HCT116 (cell line): ENCODE measurements around the gene GALNT2. TPM values are rescaled to one million over a fixed set of nuclear protein-coding genes. Genes with fewer than 3 reads are reported as not detected.

Experiments used
- ATAC-seq: fragments of 200-7000 bp; cut with Tn5 transposase; 2 replicates; pipeline ENCODE4 v1.9.1; 2020; ENCODE audit warnings: mild to moderate bottlenecking, moderate library complexity
- BruUV-seq: library from RNA; stranded (reverse); fragments of 400-500 nt; replicated peaks from 2 replicates; lab custom pipeline; 2021; lab: Mats Ljungman, UMichigan
- CTCF ChIA-PET: fragments of 300-600 bp; sonication (Branson Sonifier 250); formaldehyde crosslinking; loops from one replicate; lab custom pipeline; 2021; ENCODE audit warnings: antibody characterized with exemption; lab: Charles Lee
- POLR2A ChIA-PET: fragments of 300-600, 350-600 bp; sonication (Branson Sonifier 250); formaldehyde crosslinking; loops from one replicate; lab custom pipeline; 2021; ENCODE audit warnings: antibody characterized with exemption; lab: Charles Lee
- RAD21 ChIA-PET, 2 experiments: fragments of 300-600 bp; sonication (Branson Sonifier 250); formaldehyde crosslinking; loops; one replicate each; lab custom pipeline; 2023; ENCODE audit warnings: low total read pairs in 2 of 2; ENCODE audit not compliant: uncharacterized antibody in 2 of 2, unreplicated experiment in 2 of 2, low non-redundant PET in 1 of 2; lab: Charles Lee
- DNase-seq: peaks from one replicate; pipeline ENCODE4 v3.0.0-alpha.2; 2010; ENCODE audit warnings: low read depth, low spot score
- H2AFZ ChIP-seq: fragments of 200-600 bp; shearing (Covaris generic), sonication (generic); 2 replicates; pipeline ENCODE4 v1.6.1; 2017; ENCODE audit warnings: low read depth, mixed run types, mixed read lengths, antibody characterized with exemption, low read length; ENCODE audit not compliant: poor library complexity, severe bottlenecking
- H3K27ac ChIP-seq: 2 replicates; pipeline ENCODE4 v1.5.1; 2012; ENCODE audit warnings: low read depth, low read length
- H3K27me3 ChIP-seq: fragments of 200-600 bp; sonication (generic); 2 replicates; pipeline ENCODE4 v1.6.1; 2016; ENCODE audit warnings: mixed run types, low read length, mixed read lengths; ENCODE audit not compliant: insufficient read depth
- H3K36me3 ChIP-seq, 2 experiments: fragments of 200-500 bp in 1 of 2; fragments of 200-600 bp in 1 of 2; sonication (Bioruptor generic) in 1 of 2; sonication (generic) in 1 of 2; 2 replicates each; pipeline versions ENCODE4 v1.5.1 to v1.6.1; 2014 to 2016; ENCODE audit warnings: low read length in 2 of 2, inconsistent platforms in 1 of 2, mixed read lengths in 1 of 2, mixed run types in 1 of 2; ENCODE audit not compliant: insufficient read depth in 2 of 2, control insufficient read depth in 1 of 2
- H3K4me1 ChIP-seq, 2 experiments: fragments of 200-600 bp in 1 of 2; sonication (generic) in 1 of 2; 2 replicates each; pipeline versions ENCODE4 v1.5.1 to v1.6.1; 2012 to 2017; ENCODE audit warnings: low read length in 2 of 2, inconsistent platforms in 1 of 2, mild to moderate bottlenecking in 1 of 2, mixed read lengths in 1 of 2, mixed run types in 1 of 2, moderate library complexity in 1 of 2; ENCODE audit not compliant: insufficient read depth in 2 of 2, control insufficient read depth in 1 of 2
- H3K4me2 ChIP-seq: fragments of 200-600 bp; sonication (generic); 2 replicates; pipeline ENCODE4 v1.6.1; 2017; ENCODE audit warnings: mixed run types, low read length, mixed read lengths
- H3K4me3 ChIP-seq, 2 experiments: fragments of 200-600 bp in 1 of 2; sonication (generic) in 1 of 2; replicated peaks in 1 of 2; 2 replicates each; pipeline ENCODE4 v1.5.1; 2011 to 2016; ENCODE audit warnings: low read length in 2 of 2, control low read depth in 1 of 2, low read depth in 1 of 2, mild to moderate bottlenecking in 1 of 2, mixed read lengths in 1 of 2, mixed run types in 1 of 2
- H3K79me2 ChIP-seq: fragments of 200-600 bp; sonication (generic); 2 replicates; pipeline ENCODE4 v1.6.1; 2017; ENCODE audit warnings: mild to moderate bottlenecking, mixed run types, low read length, moderate library complexity, mixed read lengths; ENCODE audit not compliant: insufficient read depth
- H3K9ac ChIP-seq: fragments of 200-600 bp; sonication (generic); 2 replicates; pipeline ENCODE4 v1.6.1; 2016; ENCODE audit warnings: low read length, mixed read lengths
- H3K9me2 ChIP-seq: fragments of 200-600 bp; sonication (generic), shearing (Covaris generic); 2 replicates; pipeline ENCODE4 v1.6.1; 2017; ENCODE audit warnings: mixed run types, mild to moderate bottlenecking, moderate library complexity; ENCODE audit not compliant: insufficient read depth
- H3K9me3 ChIP-seq, 2 experiments: fragments of 200-500 bp in 1 of 2; fragments of 200-600 bp in 1 of 2; sonication (Bioruptor generic) in 1 of 2; sonication (generic) in 1 of 2; 2 replicates each; pipeline ENCODE4 v1.6.1; 2014 to 2017; ENCODE audit warnings: low read length in 2 of 2, mixed read lengths in 2 of 2, inconsistent platforms in 1 of 2, low read depth in 1 of 2, mild to moderate bottlenecking in 1 of 2, mixed run types in 1 of 2, moderate library complexity in 1 of 2; ENCODE audit not compliant: control insufficient read depth in 1 of 2, insufficient read depth in 1 of 2
- H4K20me1 ChIP-seq: fragments of 200-600 bp; sonication (generic), shearing (Covaris generic); 2 replicates; pipeline ENCODE4 v1.6.1; 2017; ENCODE audit warnings: mixed run types, mild to moderate bottlenecking, moderate library complexity; ENCODE audit not compliant: insufficient read depth
- ATF3 ChIP-seq: IDR thresholded peaks from 2 replicates; pipeline ENCODE4 v1.6.1; 2012
- POLR2A ChIP-seq: IDR thresholded peaks from 2 replicates; pipeline ENCODE4 v1.7.0; 2011; ENCODE audit warnings: borderline replicate concordance; ENCODE audit not compliant: insufficient read depth, insufficient read length; ENCODE audit errors: extremely low read depth
- POLR2AphosphoS5 ChIP-seq: IDR thresholded peaks from 2 replicates; pipeline ENCODE4 v1.6.1; 2011; ENCODE audit warnings: mild to moderate bottlenecking, low read depth, low read length, moderate library complexity
- RAD21 ChIP-seq: IDR thresholded peaks from 2 replicates; pipeline ENCODE4 v1.6.1; 2012; ENCODE audit warnings: low read depth, mild to moderate bottlenecking
- SRF ChIP-seq: IDR thresholded peaks from 2 replicates; pipeline ENCODE4 v1.6.1; 2012; ENCODE audit warnings: low read depth
- TCF7L2 ChIP-seq: IDR thresholded peaks from 2 replicates; pipeline ENCODE4 v1.7.0; 2011; ENCODE audit warnings: borderline replicate concordance, inconsistent platforms; ENCODE audit not compliant: insufficient read depth, insufficient read length; ENCODE audit errors: extremely low read depth
- ZFX ChIP-seq: fragments of 450-650 bp; IDR thresholded peaks from 2 replicates; pipeline ENCODE4 v1.6.1; 2017
- intact Hi-C: fragments of 100-400 bp; cut with micrococcal nuclease; formaldehyde crosslinking; loops from 2 replicates; pipeline ENCODE4 v1.10.0; 2022
- total RNA-seq: library from RNA; stranded (reverse); gene quantifications from one replicate; pipeline ENCODE4 v1.2.1, GENCODE V29; 2021; ENCODE audit not compliant: unreplicated experiment
- TF ChIP-seq, protein P1 (sequence below): IDR thresholded peaks from 2 replicates; pipeline ENCODE4 v1.6.1; 2012
- TF ChIP-seq, protein P2 (sequence below), 3 experiments: fragments of 200-600 bp in 1 of 3; sonication (generic) in 1 of 3; IDR thresholded peaks in 2 of 3; conservative IDR thresholded peaks in 1 of 3; 2 replicates each; pipeline ENCODE4 v1.5.1; 2012 to 2017; ENCODE audit warnings: low read depth in 2 of 3, low read length in 2 of 3, antibody characterized with exemption in 1 of 3, borderline replicate concordance in 1 of 3, control low read depth in 1 of 3, mild to moderate bottlenecking in 1 of 3, mixed read lengths in 1 of 3, mixed run types in 1 of 3, moderate library complexity in 1 of 3; ENCODE audit not compliant: insufficient read depth in 1 of 3

The GALNT2 gene
- total RNA-seq, 1 experiment from 2014 or later: 40.8 TPM

DNA sequence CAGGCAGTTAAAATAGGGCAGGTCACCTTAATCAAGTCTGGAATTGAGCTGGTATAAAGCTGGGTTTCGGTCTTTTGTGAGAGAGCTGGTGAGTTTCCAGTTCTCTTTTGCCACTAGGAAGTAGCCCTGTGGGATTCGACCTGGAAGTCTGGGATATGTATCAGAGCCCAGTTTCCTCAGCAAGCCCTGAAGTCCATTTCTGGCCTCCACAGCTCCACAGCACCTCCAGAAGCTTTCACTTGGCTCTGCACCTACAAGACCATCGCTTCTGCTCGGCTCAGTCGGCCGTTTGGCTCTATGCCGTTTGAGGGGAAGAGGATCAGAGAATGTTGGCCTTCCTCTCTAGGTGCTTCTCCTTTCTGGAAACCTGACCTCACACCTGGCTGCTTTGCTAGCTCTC, 148.0 kb downstream of the GALNT2 start:
- Histone ChIP-seq H4K20me1 (no peaks in the 10 kb centered on the region), H3K9me2 (no peaks in the 10 kb centered on the region), H3K27me3 (no peaks in the 10 kb centered on the region), H3K4me3 (no peak overlapping the region), H3K79me2 (no peaks in the 10 kb centered on the region), H3K36me3 (no peaks in the 10 kb centered on the region), H3K4me1 (no peaks in the 10 kb centered on the region), H3K9me3 (no peaks in the 10 kb centered on the region), H2AFZ (no peak overlapping the region), H3K27ac (no peak overlapping the region), H3K9ac (no peak overlapping the region), H3K4me2 (no peak overlapping the region)
- CTCF ChIA-PET: no interaction called here
- DNase-seq (no peak), ATAC-seq (no peak)
- RAD21 ChIA-PET: interaction anchor here in 1 of 2 experiments (0.6 kb wide), 1 partner anchor 201 kb away, joined by 3 read pairs; no protein-coding TSS in a partner anchor
- intact Hi-C loops: no loop called here
- POLR2A ChIA-PET: no interaction called here
- TF ChIP-seq, protein P1, sequence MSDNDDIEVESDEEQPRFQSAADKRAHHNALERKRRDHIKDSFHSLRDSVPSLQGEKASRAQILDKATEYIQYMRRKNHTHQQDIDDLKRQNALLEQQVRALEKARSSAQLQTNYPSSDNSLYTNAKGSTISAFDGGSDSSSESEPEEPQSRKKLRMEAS: no peak
- TF ChIP-seq RAD21 (peak; percentile 43), POLR2AphosphoS5 (no peak), ATF3 (no peak), POLR2A (no peak), TCF7L2 (no peak), ZFX (no peak), SRF (no peak)
- TF ChIP-seq, protein P2, sequence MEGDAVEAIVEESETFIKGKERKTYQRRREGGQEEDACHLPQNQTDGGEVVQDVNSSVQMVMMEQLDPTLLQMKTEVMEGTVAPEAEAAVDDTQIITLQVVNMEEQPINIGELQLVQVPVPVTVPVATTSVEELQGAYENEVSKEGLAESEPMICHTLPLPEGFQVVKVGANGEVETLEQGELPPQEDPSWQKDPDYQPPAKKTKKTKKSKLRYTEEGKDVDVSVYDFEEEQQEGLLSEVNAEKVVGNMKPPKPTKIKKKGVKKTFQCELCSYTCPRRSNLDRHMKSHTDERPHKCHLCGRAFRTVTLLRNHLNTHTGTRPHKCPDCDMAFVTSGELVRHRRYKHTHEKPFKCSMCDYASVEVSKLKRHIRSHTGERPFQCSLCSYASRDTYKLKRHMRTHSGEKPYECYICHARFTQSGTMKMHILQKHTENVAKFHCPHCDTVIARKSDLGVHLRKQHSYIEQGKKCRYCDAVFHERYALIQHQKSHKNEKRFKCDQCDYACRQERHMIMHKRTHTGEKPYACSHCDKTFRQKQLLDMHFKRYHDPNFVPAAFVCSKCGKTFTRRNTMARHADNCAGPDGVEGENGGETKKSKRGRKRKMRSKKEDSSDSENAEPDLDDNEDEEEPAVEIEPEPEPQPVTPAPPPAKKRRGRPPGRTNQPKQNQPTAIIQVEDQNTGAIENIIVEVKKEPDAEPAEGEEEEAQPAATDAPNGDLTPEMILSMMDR (IDR thresholded peaks at IDR 0.05 in 2 of 3, conservative IDR thresholded peaks at IDR 0.05 in 1 of 3; ENCODE audit: borderline replicate concordance in 1 of 3, insufficient read depth in 1 of 3, low read depth in 2 of 3, low read length in 2 of 3): peak in 1 of 3 experiments; percentile 14; a peak in 1 of 6 replicates
- BruUV-seq: no TSS peak
